CD4-positive, alpha-beta memory T cell (primary cell): ENCODE data around the gene MUC5AC. TPM values are rescaled to one million over a fixed set of nuclear protein-coding genes. Genes with fewer than 3 reads are reported as not detected.
"Not testable (repeated sequence)": the region's sequence is repeated elsewhere in the genome, so short reads cannot be mapped to it uniquely, and the experiment has no call there.

Experiments used
- CTCF ChIA-PET: fragments of 350-600 bp; sonication (Branson Sonifier 250); formaldehyde crosslinking; loops from one replicate; lab custom pipeline; 2021; ENCODE audit warnings: inconsistent platforms; ENCODE audit not compliant: partially characterized antibody; lab: Charles Lee
- POLR2A ChIA-PET: fragments of 350-600 bp; sonication (Branson Sonifier 250); formaldehyde crosslinking; loops from one replicate; lab custom pipeline; 2021; ENCODE audit not compliant: partially characterized antibody; lab: Charles Lee
- DNase-seq, 5 donors: peaks; one replicate each; pipeline versions ENCODE4 v3.0.0 to v3.0.0-alpha.2; 2020 to 2022; ENCODE audit warnings: mixed read lengths in 1 of 5
- H3K27ac ChIP-seq: one replicate; pipeline ENCODE4 v1.7.0; 2013; ENCODE audit warnings: low read depth, low read length
- H3K27me3 ChIP-seq: 2 replicates; pipeline ENCODE4 v1.7.0; 2013; ENCODE audit warnings: mild to moderate bottlenecking, low read length, moderate library complexity; ENCODE audit not compliant: insufficient read depth
- H3K36me3 ChIP-seq: 2 replicates; pipeline ENCODE4 v1.7.0; 2013; ENCODE audit warnings: mild to moderate bottlenecking, low read length, moderate library complexity; ENCODE audit not compliant: insufficient read depth
- H3K4me1 ChIP-seq: 2 replicates; pipeline ENCODE4 v1.7.0; 2013; ENCODE audit warnings: mild to moderate bottlenecking, low read length, moderate library complexity; ENCODE audit not compliant: insufficient read depth
- H3K4me3 ChIP-seq, 2 donors: one replicate each; pipeline ENCODE4 v1.7.0; 2013; ENCODE audit warnings: low read length in 2 of 2, mild to moderate bottlenecking in 1 of 2
- H3K9me3 ChIP-seq, 2 donors: one replicate each; pipeline ENCODE4 v1.7.0; 2013; ENCODE audit warnings: low read length in 2 of 2, control low read depth in 1 of 2; ENCODE audit not compliant: control insufficient read depth in 1 of 2
- H3K27ac Mint-ChIP-seq, 7 donors: one replicate each; pipeline ENCODE4 v1.8.0; 2020 to 2021; ENCODE audit warnings: mixed read lengths in 7 of 7, mild to moderate bottlenecking in 6 of 7, inconsistent platforms in 3 of 7, moderate library complexity in 3 of 7
- H3K27me3 Mint-ChIP-seq, 2 donors: one replicate each; pipeline ENCODE4 v1.8.0; 2020 to 2021; ENCODE audit warnings: mixed read lengths in 2 of 2
- H3K36me3 Mint-ChIP-seq, 2 donors: one replicate each; pipeline ENCODE4 v1.8.0; 2020 to 2021; ENCODE audit warnings: mixed read lengths in 2 of 2, inconsistent platforms in 1 of 2, mild to moderate bottlenecking in 1 of 2
- H3K4me1 Mint-ChIP-seq, 4 donors: one replicate each; pipeline ENCODE4 v1.8.0; 2020 to 2021; ENCODE audit warnings: mixed read lengths in 4 of 4, mild to moderate bottlenecking in 1 of 4
- H3K4me3 Mint-ChIP-seq, 8 donors: one replicate each; pipeline ENCODE4 v1.8.0; 2020 to 2021; ENCODE audit warnings: mixed read lengths in 8 of 8, mild to moderate bottlenecking in 7 of 8, moderate library complexity in 6 of 8, inconsistent platforms in 3 of 8
- H3K9me3 Mint-ChIP-seq, 8 donors: one replicate each; pipeline ENCODE4 v1.8.0; 2020 to 2021; ENCODE audit warnings: mixed read lengths in 8 of 8, mild to moderate bottlenecking in 5 of 8, inconsistent platforms in 3 of 8, moderate library complexity in 1 of 8
- intact Hi-C: fragments of 100-400 bp; cut with micrococcal nuclease; formaldehyde crosslinking; loops from one replicate; pipeline ENCODE4 v1.15.1; 2023
- polyA plus RNA-seq, 2 donors: library from polyadenylated mRNA; unstranded; fragments of 300-500 nt; fragmentation: Illumina TruSeq; gene quantifications; one replicate each; pipeline ENCODE4 v1.2.3, GENCODE V29; 2021
- total RNA-seq, 2 experiments: library from RNA; stranded (reverse); gene quantifications; one replicate each; pipeline ENCODE4 v1.2.3, GENCODE V29; 2021

The MUC5AC gene
- total and polyA plus RNA-seq, 4 experiments from 2014 or later = not detected

DNA sequence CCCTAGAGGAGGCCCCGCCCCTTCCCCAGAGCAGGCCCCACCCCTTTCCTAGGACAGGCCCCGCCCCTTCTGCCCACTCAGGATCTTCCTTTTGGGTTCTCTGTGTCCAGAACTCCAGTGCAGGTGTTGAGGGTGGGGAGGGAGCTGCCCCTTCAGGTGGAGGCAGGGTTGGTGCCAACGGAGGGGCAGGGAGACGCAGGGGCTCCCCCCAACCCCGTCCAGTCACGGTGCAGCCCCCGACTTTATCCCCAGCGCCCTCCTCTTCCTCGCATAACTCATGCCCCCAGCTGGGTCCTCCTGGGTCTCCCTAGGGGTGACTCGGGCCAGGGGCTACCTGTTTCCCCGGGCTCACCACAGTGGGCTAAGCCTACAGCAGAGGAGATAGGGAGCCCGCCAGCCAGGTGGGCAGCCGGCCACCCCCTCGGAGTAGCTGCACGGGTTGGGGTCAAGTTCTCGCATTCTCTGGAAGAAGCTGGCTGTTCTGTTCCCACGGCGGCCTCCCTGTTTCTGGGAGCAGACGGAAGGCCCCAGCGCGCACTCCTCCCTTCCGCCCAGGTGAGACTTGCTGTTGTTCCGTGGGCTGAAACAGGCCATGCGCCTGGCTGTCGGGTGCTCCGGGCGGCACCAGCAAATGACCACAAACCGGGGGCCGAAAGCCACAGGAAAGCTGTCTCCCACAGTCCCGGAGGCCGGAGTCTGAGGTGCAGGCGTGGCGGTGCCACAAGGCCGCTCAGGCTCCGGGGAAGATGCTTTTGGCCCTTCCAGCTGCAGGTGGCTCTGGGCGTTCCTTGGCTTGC, 44.1 kb upstream of the MUC5AC start:
- no peak overlapping the region for H3K27ac Mint-ChIP-seq
- H3K9me3 Mint-ChIP-seq = no peaks in the 10 kb centered on the region
- no peak for DNase-seq
- H3K4me1 Mint-ChIP-seq = peaks cover 0 to 5% (median 4%) of the 10 kb centered on the region in 4 donors
- POLR2A ChIA-PET = no interaction called here
- no peak overlapping the region for H3K4me3 ChIP-seq
- CTCF ChIA-PET = no interaction called here
- H3K27ac ChIP-seq = no peak overlapping the region
- H3K36me3 ChIP-seq = no peaks in the 10 kb centered on the region
- no peaks in the 10 kb centered on the region for H3K4me1 ChIP-seq
- no peak overlapping the region for H3K4me3 Mint-ChIP-seq
- intact Hi-C loops = no loop called here
- no peaks in the 10 kb centered on the region for H3K36me3 Mint-ChIP-seq
- no peaks in the 10 kb centered on the region for H3K9me3 ChIP-seq
- no peaks in the 10 kb centered on the region for H3K27me3 ChIP-seq
- peaks cover 0 to 4% of the 10 kb centered on the region in 2 donors for H3K27me3 Mint-ChIP-seq

DNA sequence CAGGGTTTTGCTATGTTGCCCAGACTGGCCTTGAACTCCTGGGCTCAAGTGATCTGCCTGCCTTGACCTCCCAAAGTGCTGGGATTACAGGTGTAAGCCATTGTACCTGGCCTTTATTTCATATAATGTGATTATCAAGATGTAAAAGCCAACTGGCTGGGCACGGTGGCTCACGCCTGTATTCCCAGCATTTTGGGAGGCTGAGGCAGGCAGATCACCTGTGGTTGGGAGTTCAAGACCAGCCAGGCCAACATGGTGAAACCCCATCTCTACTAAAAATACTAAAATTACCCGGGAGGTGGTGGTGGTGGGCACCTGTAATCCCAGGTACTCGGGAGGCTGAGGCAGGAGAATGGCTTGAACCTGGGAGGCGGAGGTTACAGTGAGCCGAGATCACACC, 42.5 kb upstream of the MUC5AC start:
- H3K4me1 ChIP-seq, H3K27me3 Mint-ChIP-seq, H3K36me3 ChIP-seq, H3K4me1 Mint-ChIP-seq, H3K36me3 Mint-ChIP-seq, DNase-seq, H3K27ac Mint-ChIP-seq, POLR2A ChIA-PET, CTCF ChIA-PET, H3K9me3 Mint-ChIP-seq, H3K27me3 ChIP-seq, H3K9me3 ChIP-seq, H3K27ac ChIP-seq, intact Hi-C loops, H3K4me3 ChIP-seq: not testable (repeated sequence)
- peak overlapping the region in 1 of 8 donors; percentile 59 for H3K4me3 Mint-ChIP-seq

DNA sequence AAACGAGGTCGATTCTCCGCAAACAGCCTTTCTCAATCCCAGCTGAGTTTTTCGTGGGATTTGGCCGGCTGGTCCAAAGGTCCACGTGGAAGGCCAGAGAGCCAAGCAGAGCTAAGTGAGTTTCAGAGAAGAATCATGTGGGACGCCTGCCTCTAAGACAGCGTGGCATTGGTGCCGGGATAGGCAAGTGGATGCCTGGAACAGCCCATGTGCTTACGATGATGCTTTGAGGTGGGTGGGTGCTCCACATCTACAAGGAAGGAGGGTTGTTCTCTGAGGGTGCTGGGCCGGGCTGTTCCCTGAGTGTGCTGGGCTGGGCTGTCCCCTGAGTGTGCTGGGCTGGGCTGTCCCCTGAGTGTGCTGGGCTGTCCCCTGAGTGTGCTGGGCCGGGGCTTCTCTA, 41.6 kb upstream of the MUC5AC start:
- Histone ChIP-seq H3K36me3 (no peaks in the 10 kb centered on the region), H3K9me3 (no peaks in the 10 kb centered on the region), H3K4me1 (no peaks in the 10 kb centered on the region), H3K27me3 (no peaks in the 10 kb centered on the region), H3K27ac (no peak overlapping the region), H3K4me3 (no peak overlapping the region)
- no peak overlapping the region for H3K4me3 Mint-ChIP-seq
- intact Hi-C loops = no loop called here
- ChIA-PET CTCF (no interaction called here), POLR2A (no interaction called here)
- no peaks in the 10 kb centered on the region for H3K9me3 Mint-ChIP-seq
- no peaks in the 10 kb centered on the region for H3K36me3 Mint-ChIP-seq
- no peak overlapping the region for H3K27ac Mint-ChIP-seq
- no peak for DNase-seq
- peaks cover 0 to 5% (median 4%) of the 10 kb centered on the region in 4 donors for H3K4me1 Mint-ChIP-seq
- H3K27me3 Mint-ChIP-seq = peaks cover 0 to 4% of the 10 kb centered on the region in 2 donors

DNA sequence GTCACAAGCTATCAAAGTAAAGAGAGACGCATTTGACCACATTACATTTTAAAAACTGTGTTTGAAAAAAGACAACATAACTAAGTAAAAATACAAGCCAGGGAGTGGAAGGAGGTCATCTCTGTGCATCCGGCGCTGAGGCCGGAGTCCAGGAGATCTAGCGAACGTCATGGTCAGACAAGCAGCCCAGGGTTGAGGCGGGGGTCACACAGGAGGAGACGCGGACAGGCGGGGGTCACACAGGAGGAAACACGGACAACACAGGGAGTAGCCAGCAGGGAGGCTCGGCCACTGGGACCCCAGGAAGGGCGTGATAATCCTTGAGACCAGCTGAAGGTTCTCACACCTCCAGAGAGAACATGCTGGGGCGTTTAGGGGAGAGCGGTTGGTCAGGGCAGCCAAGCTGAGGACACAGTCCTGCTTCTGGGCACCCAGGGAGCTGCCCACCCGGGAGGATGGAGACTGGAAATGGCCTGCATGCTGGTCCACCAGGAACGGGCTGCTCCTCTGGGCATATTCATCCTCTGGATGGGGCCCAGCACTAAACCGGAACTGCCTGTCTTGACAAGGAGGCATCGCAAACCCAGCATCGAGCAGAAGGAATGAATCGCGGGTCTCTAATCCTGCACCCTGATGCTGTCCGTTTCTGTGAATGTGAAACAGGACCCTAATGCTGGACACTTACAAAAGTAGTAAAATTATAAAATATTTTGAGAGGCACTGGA, 40.9 kb upstream of the MUC5AC start:
- peaks cover 0 to 2% (median 0%) of the 10 kb centered on the region in 8 donors for H3K9me3 Mint-ChIP-seq
- H3K27me3 Mint-ChIP-seq = peaks cover 0 to 4% of the 10 kb centered on the region in 2 donors
- Histone ChIP-seq H3K4me1 (no peaks in the 10 kb centered on the region), H3K4me3 (no peak overlapping the region), H3K27me3 (no peaks in the 10 kb centered on the region), H3K9me3 (no peaks in the 10 kb centered on the region), H3K36me3 (no peaks in the 10 kb centered on the region), H3K27ac (no peak overlapping the region)
- H3K4me1 Mint-ChIP-seq = peaks cover 0 to 5% (median 4%) of the 10 kb centered on the region in 4 donors
- intact Hi-C loops = no loop called here
- H3K27ac Mint-ChIP-seq = peak overlapping the region in 1 of 7 donors; percentile 81
- no peaks in the 10 kb centered on the region for H3K36me3 Mint-ChIP-seq
- H3K4me3 Mint-ChIP-seq = no peak overlapping the region
- DNase-seq = no peak
- ChIA-PET POLR2A (no interaction called here), CTCF (no interaction called here)

DNA sequence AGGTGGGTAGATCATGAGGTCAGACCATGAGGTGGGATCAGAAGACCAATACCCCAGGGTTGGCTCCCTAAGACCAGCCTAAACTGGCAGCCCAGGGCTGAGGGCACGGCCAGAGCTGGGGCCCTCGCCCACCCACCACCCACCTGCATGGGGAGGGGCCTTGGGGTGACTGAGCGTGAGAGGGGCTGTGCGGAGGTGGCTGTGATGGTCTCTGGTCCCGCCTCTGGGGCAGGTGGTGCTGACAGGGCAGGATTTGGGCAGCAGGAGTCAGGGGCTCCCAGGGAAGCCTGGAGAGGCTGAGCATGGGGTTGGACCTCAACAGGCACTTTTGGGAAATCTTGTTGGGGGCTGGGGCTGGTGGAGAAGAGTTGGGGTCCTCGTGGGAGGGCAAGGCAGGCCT, 39.8 kb upstream of the MUC5AC start:
- H3K27me3 ChIP-seq = no peaks in the 10 kb centered on the region
- peaks cover 0 to 2% (median 0%) of the 10 kb centered on the region in 8 donors for H3K9me3 Mint-ChIP-seq
- no peaks in the 10 kb centered on the region for H3K36me3 Mint-ChIP-seq
- H3K4me1 ChIP-seq = no peaks in the 10 kb centered on the region
- H3K27me3 Mint-ChIP-seq = peaks cover 0 to 4% of the 10 kb centered on the region in 2 donors
- no peak overlapping the region for H3K27ac Mint-ChIP-seq
- no peak overlapping the region for H3K4me3 ChIP-seq
- H3K9me3 ChIP-seq = no peaks in the 10 kb centered on the region
- peaks cover 0 to 5% (median 4%) of the 10 kb centered on the region in 4 donors for H3K4me1 Mint-ChIP-seq
- no peak for DNase-seq
- ChIA-PET POLR2A (no interaction called here), CTCF (no interaction called here)
- no peak overlapping the region for H3K4me3 Mint-ChIP-seq
- intact Hi-C loops = no loop called here
- H3K27ac ChIP-seq = no peak overlapping the region
- no peaks in the 10 kb centered on the region for H3K36me3 ChIP-seq

DNA sequence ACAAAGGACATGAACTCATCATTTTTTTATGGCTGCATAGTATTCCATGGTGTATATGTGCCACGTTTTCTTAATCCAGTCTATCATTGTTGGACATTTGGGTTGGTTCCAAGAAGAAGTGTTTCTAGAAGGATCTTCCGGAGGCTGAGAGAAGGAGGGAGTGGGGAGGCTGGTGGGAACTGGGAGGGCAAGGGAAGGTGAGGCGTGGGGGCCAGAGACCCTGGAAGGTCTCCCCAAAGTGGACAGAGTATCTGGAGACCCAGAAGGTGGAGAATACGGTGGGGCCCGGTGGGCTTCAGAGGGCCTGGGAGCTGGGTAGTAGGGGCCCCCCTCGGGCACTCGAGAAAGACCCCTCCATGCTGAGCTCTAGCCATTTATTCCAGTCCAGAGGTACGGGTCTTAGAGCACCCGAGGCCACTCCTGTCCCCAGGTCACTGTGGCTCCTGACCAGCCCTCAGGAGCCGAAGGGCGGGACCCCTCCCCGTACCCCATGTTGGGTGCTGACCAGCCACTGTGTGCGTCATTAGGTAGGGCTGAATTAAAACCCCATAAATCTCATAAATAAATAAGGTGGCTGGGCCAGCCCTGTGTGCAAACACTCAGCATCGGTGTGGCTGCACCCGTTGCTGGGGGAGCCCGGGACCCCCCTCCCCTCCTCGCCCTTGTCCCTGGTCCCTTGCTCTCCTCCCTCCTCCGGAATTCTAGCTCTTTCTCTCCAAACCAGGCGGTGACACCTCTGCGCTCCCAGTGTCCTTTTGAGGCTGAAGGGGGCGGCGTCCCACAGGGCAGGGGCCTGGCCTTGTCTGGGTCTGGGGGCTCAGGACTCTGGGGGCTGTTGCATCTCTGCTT, 38.8 kb upstream of the MUC5AC start:
- ChIA-PET POLR2A (no interaction called here), CTCF (no interaction called here)
- no peak overlapping the region for H3K4me3 Mint-ChIP-seq
- Histone ChIP-seq H3K36me3 (no peaks in the 10 kb centered on the region), H3K4me3 (no peak overlapping the region), H3K27ac (no peak overlapping the region), H3K9me3 (no peaks in the 10 kb centered on the region), H3K27me3 (no peaks in the 10 kb centered on the region), H3K4me1 (no peaks in the 10 kb centered on the region)
- intact Hi-C loops = no loop called here
- H3K9me3 Mint-ChIP-seq = peaks cover 0 to 2% (median 0%) of the 10 kb centered on the region in 8 donors
- H3K27ac Mint-ChIP-seq = no peak overlapping the region
- peaks cover 0 to 5% (median 4%) of the 10 kb centered on the region in 4 donors for H3K4me1 Mint-ChIP-seq
- H3K36me3 Mint-ChIP-seq = no peaks in the 10 kb centered on the region
- DNase-seq = no peak
- H3K27me3 Mint-ChIP-seq = peaks cover 0 to 4% of the 10 kb centered on the region in 2 donors

DNA sequence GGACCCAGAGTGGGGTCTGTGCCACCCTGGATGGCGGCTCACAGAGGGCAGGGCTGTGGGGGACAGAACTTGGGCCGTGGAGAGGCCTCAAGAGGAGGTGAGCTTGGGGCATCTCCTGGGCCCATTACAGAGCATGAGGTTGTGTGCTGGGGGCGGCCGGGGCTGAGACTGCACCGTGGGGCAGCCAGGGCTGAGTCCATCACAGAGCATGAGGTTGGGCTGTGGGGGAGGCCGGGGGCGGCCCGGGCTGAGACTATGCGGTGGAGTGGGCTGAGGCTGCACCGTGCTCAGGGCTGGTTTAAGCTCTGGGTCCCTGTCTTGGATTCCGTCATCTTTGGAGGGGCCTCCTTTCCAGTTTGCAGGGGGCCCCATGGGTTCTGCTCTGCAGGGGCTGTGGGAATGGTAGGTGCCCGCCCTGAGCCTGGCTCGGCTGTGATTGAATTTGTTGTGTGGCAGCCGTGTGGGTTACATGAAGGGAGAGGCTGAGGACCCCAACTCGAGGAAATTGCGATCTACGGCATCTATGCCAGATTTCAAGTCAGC, 38.1 kb upstream of the MUC5AC start:
- H3K4me1 ChIP-seq = no peaks in the 10 kb centered on the region
- ChIA-PET CTCF (no interaction called here), POLR2A (no interaction called here)
- Mint-ChIP-seq H3K4me1 (peaks cover 0 to 3% (median 3%) of the 10 kb centered on the region in 4 donors), H3K9me3 (peaks cover 0 to 5% (median 0%) of the 10 kb centered on the region in 8 donors), H3K4me3 (no peak overlapping the region), H3K27ac (no peak overlapping the region), H3K36me3 (no peaks in the 10 kb centered on the region), H3K27me3 (peaks cover 0 to 6% of the 10 kb centered on the region in 2 donors)
- no peaks in the 10 kb centered on the region for H3K9me3 ChIP-seq
- intact Hi-C loops = no loop called here
- H3K27ac ChIP-seq = no peak overlapping the region
- no peaks in the 10 kb centered on the region for H3K27me3 ChIP-seq
- H3K4me3 ChIP-seq = no peak overlapping the region
- no peak for DNase-seq
- H3K36me3 ChIP-seq = no peaks in the 10 kb centered on the region
